B cell (primary cell): Measurements from ENCODE around the gene HDLBP. TPM values are rescaled to one million over a fixed set of nuclear protein-coding genes. Genes with fewer than 3 reads are reported as not detected.

ENCODE experiments used
- ATAC-seq: fragments of 200-7000 bp; cut with Tn5 transposase; one replicate; pipeline ENCODE4 v1.10.0; 2021; ENCODE audit warnings: low read depth, mild to moderate bottlenecking, moderate number of reproducible peaks, moderate library complexity
- CTCF ChIA-PET: fragments of 350-600 bp; sonication (Branson Sonifier 250); formaldehyde crosslinking; loops from one replicate; lab custom pipeline; 2021; ENCODE audit warnings: antibody characterized with exemption, inconsistent platforms; lab: Charles Lee
- POLR2A ChIA-PET: fragments of 350-600 bp; sonication (Branson Sonifier 250); formaldehyde crosslinking; loops from one replicate; lab custom pipeline; 2021; ENCODE audit warnings: antibody characterized with exemption; lab: Charles Lee
- DNase-seq: peaks from one replicate; pipeline ENCODE4 v3.0.0; 2013
- H2AFZ ChIP-seq: 2 replicates; pipeline ENCODE4 v1.6.1; 2012; ENCODE audit warnings: mild to moderate bottlenecking, low read depth, low read length; ENCODE audit not compliant: insufficient read depth, poor library complexity, severe bottlenecking
- H3K27ac ChIP-seq, 2 donors: 1 replicate in 1 of 2; 2 replicates in 1 of 2; pipeline ENCODE4 v1.5.1; 2012 to 2013; ENCODE audit warnings: low read length in 2 of 2, mild to moderate bottlenecking in 2 of 2, moderate library complexity in 1 of 2
- H3K27me3 ChIP-seq, 4 experiments: fragments of 200-600 bp in 1 of 4; sonication (generic) in 1 of 4; replicated peaks in 1 of 4; 1 replicate in 2 of 4; 2 replicates in 2 of 4; pipeline versions ENCODE4 v1.6.1 to v1.7.0; 2013 to 2016; ENCODE audit warnings: low read length in 3 of 4, mild to moderate bottlenecking in 2 of 4, mixed read lengths in 1 of 4, moderate library complexity in 1 of 4; ENCODE audit not compliant: insufficient read depth in 4 of 4, control insufficient read depth in 3 of 4; ENCODE audit errors: control extremely low read depth in 1 of 4
- H3K36me3 ChIP-seq, 2 experiments: replicated peaks in 1 of 2; 1 replicate in 1 of 2; 2 replicates in 1 of 2; pipeline versions ENCODE4 v1.6.1 to v1.7.1; 2013; ENCODE audit warnings: low read length in 1 of 2; ENCODE audit not compliant: insufficient read depth in 2 of 2, control insufficient read depth in 1 of 2; ENCODE audit errors: control extremely low read depth in 1 of 2, extremely low read depth in 1 of 2
- H3K4me1 ChIP-seq, 2 donors: fragments of 200-600 bp in 1 of 2; sonication (generic) in 1 of 2; 1 replicate in 1 of 2; 2 replicates in 1 of 2; pipeline versions ENCODE4 v1.5.1 to v1.6.1; 2013 to 2017; ENCODE audit warnings: low read length in 2 of 2; ENCODE audit not compliant: control insufficient read depth in 2 of 2, insufficient read depth in 2 of 2
- H3K4me2 ChIP-seq: replicated peaks from 2 replicates; pipeline ENCODE3; 2012; ENCODE audit warnings: mild to moderate bottlenecking, low read depth, low read length; ENCODE audit not compliant: poor library complexity, severe bottlenecking
- H3K4me3 ChIP-seq, 5 experiments: fragments of 200-600 bp in 1 of 5; sonication (generic) in 1 of 5; 1 replicate in 3 of 5; 2 replicates in 2 of 5; pipeline versions ENCODE4 v1.5.1 to v1.7.0; 2011 to 2016; ENCODE audit warnings: low read length in 4 of 5, mild to moderate bottlenecking in 4 of 5, low read depth in 2 of 5, control low read depth in 1 of 5, moderate library complexity in 1 of 5; ENCODE audit not compliant: insufficient read depth in 1 of 5; ENCODE audit errors: control extremely low read depth in 1 of 5, extremely low read depth in 1 of 5
- H3K79me2 ChIP-seq: fragments of 200-600 bp; sonication (generic); one replicate; pipeline ENCODE4 v1.6.0; 2016; ENCODE audit warnings: low read length; ENCODE audit not compliant: control insufficient read depth, insufficient read depth
- H3K9ac ChIP-seq: fragments of 200-600 bp; sonication (generic); 2 replicates; pipeline ENCODE4 v1.6.1; 2017; ENCODE audit warnings: mild to moderate bottlenecking, low read length, moderate library complexity
- H3K9me3 ChIP-seq, 3 donors: one replicate each; pipeline versions ENCODE4 v1.6.1 to v1.7.1; 2013; ENCODE audit warnings: low read length in 2 of 3; ENCODE audit not compliant: control insufficient read depth in 2 of 3, insufficient read depth in 1 of 3; ENCODE audit errors: control extremely low read depth in 1 of 3
- H4K20me1 ChIP-seq: 2 replicates; pipeline ENCODE4 v1.6.0; 2012; ENCODE audit warnings: mild to moderate bottlenecking, low read length; ENCODE audit not compliant: insufficient read depth, control insufficient read depth, poor library complexity, severe bottlenecking
- H3K27ac Mint-ChIP-seq: one replicate; pipeline ENCODE4 v1.8.0; 2021; ENCODE audit warnings: mixed read lengths
- H3K27me3 Mint-ChIP-seq: one replicate; pipeline ENCODE4 v1.8.0; 2021; ENCODE audit warnings: mixed read lengths
- H3K4me1 Mint-ChIP-seq: one replicate; pipeline ENCODE4 v1.8.0; 2021; ENCODE audit warnings: mixed read lengths
- H3K4me3 Mint-ChIP-seq: one replicate; pipeline ENCODE4 v1.8.0; 2021; ENCODE audit warnings: mixed read lengths
- H3K9me3 Mint-ChIP-seq: one replicate; pipeline ENCODE4 v1.8.0; 2022; ENCODE audit warnings: mixed read lengths; ENCODE audit not compliant: insufficient read depth
- CTCF ChIP-seq: fragments of 200-600 bp; IDR thresholded peaks from one replicate; pipeline ENCODE4 v1.8.0; 2022; ENCODE audit warnings: antibody characterized with exemption, mild to moderate bottlenecking
- EZH2 ChIP-seq: IDR thresholded peaks from 2 replicates; pipeline ENCODE4 v1.6.1; 2012; ENCODE audit warnings: borderline replicate concordance, low read depth, mild to moderate bottlenecking, moderate library complexity, low read length; ENCODE audit not compliant: insufficient read depth, poor library complexity, severe bottlenecking
- WGBS: methylation state at CpG from one replicate; pipeline ENCODE4 v1.1.5; 2013; ENCODE audit warnings: missing lambda C conversion rate; ENCODE audit not compliant: insufficient coverage; 5-methylcytosine and 5-hydroxymethylcytosine counted together
- intact Hi-C: fragments of 100-400 bp; cut with micrococcal nuclease; formaldehyde crosslinking; loops from one replicate; pipeline ENCODE4 v1.10.0; 2022
- polyA plus RNA-seq: library from polyadenylated mRNA; depleted of rRNA; stranded (reverse); fragments of >200 nt; gene quantifications from 2 replicates; pipeline ENCODE4 v1.2.3, GENCODE V29; 2012
- total RNA-seq, 2 donors: library from RNA; stranded (reverse); fragments of 120-200 nt in 1 of 2; gene quantifications; 1 replicate in 1 of 2; 2 replicates in 1 of 2; pipeline versions ENCODE4 v1.2.3 to v1.2.4, GENCODE V29; 2013 to 2022

HDLBP gene
- total and polyA plus RNA-seq, 2 donors (not counting 1 experiment from before 2014, with no cell fraction given): 55.1 to 127 TPM

- no peak overlapping the region for H3K4me3 ChIP-seq
- 100% methylated on average over 3 of the region's 5 CpGs for WGBS
- Mint-ChIP-seq H3K27ac (no peak overlapping the region), H3K27me3 (no peaks in the 10 kb centered on the region), H3K4me1 (no peaks in the 10 kb centered on the region), H3K4me3 (no peak overlapping the region), H3K9me3 (no peaks in the 10 kb centered on the region)
- no peak overlapping the region for H3K4me2 ChIP-seq
- H2AFZ ChIP-seq: no peak overlapping the region
- ATAC-seq (no peak), DNase-seq (no peak)
- no peaks in the 10 kb centered on the region for H3K4me1 ChIP-seq
- H3K27ac ChIP-seq: no peak overlapping the region
- CTCF ChIA-PET: no interaction called here
- H3K9me3 ChIP-seq: no peaks in the 10 kb centered on the region
- peaks cover 0 to 94% of the 10 kb centered on the region in 2 experiments for H3K36me3 ChIP-seq
- H4K20me1 ChIP-seq: no peaks in the 10 kb centered on the region
- H3K9ac ChIP-seq: no peak overlapping the region
- intact Hi-C loops: no loop called here
- H3K27me3 ChIP-seq: no peaks in the 10 kb centered on the region
- no peaks in the 10 kb centered on the region for H3K79me2 ChIP-seq
- TF ChIP-seq EZH2: no peak
- TF ChIP-seq CTCF: no peak
- POLR2A ChIA-PET: no interaction called here
Observed at GRCh38 chr2:241238693-241239198, 76.7 kb downstream of the HDLBP start.

GRCh38 chr2:241237949-241238371, 77.5 kb downstream of the HDLBP start:
- no peak for TF ChIP-seq EZH2
- no peak for TF ChIP-seq CTCF
- H3K79me2 ChIP-seq: no peaks in the 10 kb centered on the region
- Mint-ChIP-seq H3K4me3 (no peak overlapping the region), H3K27ac (no peak overlapping the region), H3K9me3 (no peaks in the 10 kb centered on the region), H3K4me1 (no peaks in the 10 kb centered on the region), H3K27me3 (no peaks in the 10 kb centered on the region)
- H3K4me2 ChIP-seq: no peak overlapping the region
- DNase-seq (no peak), ATAC-seq (no peak)
- no peaks in the 10 kb centered on the region for H3K9me3 ChIP-seq
- no peak overlapping the region for H3K9ac ChIP-seq
- no peak overlapping the region for H2AFZ ChIP-seq
- H3K4me1 ChIP-seq: no peaks in the 10 kb centered on the region
- ChIA-PET POLR2A (no interaction called here), CTCF (no interaction called here)
- H3K4me3 ChIP-seq: no peak overlapping the region
- 95% methylated on average over 12 of the region's 12 CpGs for WGBS
- intact Hi-C loops: no loop called here
- peaks cover 0 to 93% of the 10 kb centered on the region in 2 experiments for H3K36me3 ChIP-seq
- H3K27me3 ChIP-seq: no peaks in the 10 kb centered on the region
- H3K27ac ChIP-seq: no peak overlapping the region
- H4K20me1 ChIP-seq: no peaks in the 10 kb centered on the region
